MCF 10A (cell line): ENCODE data around the gene KCTD18. TPM values are rescaled to one million over a fixed set of nuclear protein-coding genes. Genes with fewer than 3 reads are reported as not detected.

Source experiments
- Bru-seq: library from RNA; stranded (reverse); fragments of 400-500 nt; gene quantifications from one replicate; lab custom pipeline; 2021; lab: Mats Ljungman, UMichigan
- BruChase-seq, 2 experiments: library from RNA; stranded (reverse); fragments of 400-500 nt; gene quantifications; one replicate each; lab custom pipeline; 2021; lab: Mats Ljungman, UMichigan
- BruUV-seq: library from RNA; stranded (reverse); fragments of 400-500 nt; replicated peaks from 2 replicates; lab custom pipeline; 2021; lab: Mats Ljungman, UMichigan
- CTCF ChIA-PET: fragments of 300-600 bp; sonication (Branson Sonifier 250); formaldehyde crosslinking; extraction: SDS; loops from one replicate; lab custom pipeline; 2021; ENCODE audit warnings: antibody characterized with exemption, inconsistent platforms; lab: Yijun Ruan, JAX
- POLR2A ChIA-PET: fragments of 300-600, 350-650 bp; sonication (Branson Sonifier 250); formaldehyde crosslinking; extraction: SDS; loops from one replicate; lab custom pipeline; 2020; ENCODE audit warnings: antibody characterized with exemption, inconsistent platforms; lab: Yijun Ruan, JAX
- DNase-seq: peaks from one replicate; pipeline ENCODE4 v3.0.0-alpha.2; 2018; ENCODE audit not compliant: unreplicated experiment
- H3K27ac Mint-ChIP-seq: one replicate; pipeline ENCODE4 v1.8.0; 2022; ENCODE audit warnings: mild to moderate bottlenecking, low read depth, mixed read lengths; ENCODE audit not compliant: unreplicated experiment
- H3K27me3 Mint-ChIP-seq: one replicate; pipeline ENCODE4 v1.8.0; 2022; ENCODE audit warnings: mixed read lengths; ENCODE audit not compliant: insufficient read depth, unreplicated experiment
- H3K36me3 Mint-ChIP-seq: one replicate; pipeline ENCODE4 v1.8.0; 2022; ENCODE audit warnings: mild to moderate bottlenecking, moderate library complexity, mixed read lengths; ENCODE audit not compliant: insufficient read depth, unreplicated experiment
- H3K4me1 Mint-ChIP-seq: one replicate; pipeline ENCODE4 v1.8.0; 2022; ENCODE audit warnings: mixed read lengths; ENCODE audit not compliant: insufficient read depth, unreplicated experiment
- H3K4me3 Mint-ChIP-seq: one replicate; pipeline ENCODE4 v1.8.0; 2022; ENCODE audit warnings: mild to moderate bottlenecking, moderate library complexity, mixed read lengths; ENCODE audit not compliant: unreplicated experiment
- H3K9me3 Mint-ChIP-seq: one replicate; pipeline ENCODE4 v1.8.0; 2022; ENCODE audit warnings: mixed read lengths; ENCODE audit not compliant: unreplicated experiment
- CTCF ChIP-seq: fragments of 200-600 bp; IDR thresholded peaks from one replicate; pipeline ENCODE4 v1.8.0; 2022; ENCODE audit warnings: antibody characterized with exemption, mild to moderate bottlenecking; ENCODE audit not compliant: unreplicated experiment
- intact Hi-C: fragments of 100-400 bp; cut with micrococcal nuclease; formaldehyde crosslinking; loops from 2 replicates; pipeline ENCODE4 v1.14.1; 2022
- long read RNA-seq: library from polyadenylated mRNA; stranded (forward); transcript quantifications from one replicate; pipeline ENCODE4 v2.0.0, GENCODE V29; 2022
- total RNA-seq: library from RNA; stranded (reverse); gene quantifications from 2 replicates; pipeline ENCODE4 v1.2.3, GENCODE V29; 2022

Gene KCTD18
- total RNA-seq (13.3 and 13.5 TPM in 2 replicates), Bru-seq, nascent RNA (percentile 83 among the genes with signal in this experiment), BruChase-seq, experiment 1, labeled RNA remaining after a 6-hour chase (percentile 75 among the genes with signal in this experiment), BruChase-seq, experiment 2, labeled RNA remaining after a 2-hour chase (percentile 84 among the genes with signal in this experiment)
- long read RNA-seq, transcript KCTD18-201 (7 exons, 2,940 nt) = minor isoform, 10 of 31 reads
- long read RNA-seq, transcript KCTD18-202 (7 exons, 2,556 nt) = major isoform, 11 of 31 reads
- long read RNA-seq, partial matches to known transcripts = 3 of 31 reads
- long read RNA-seq, other reads (novel, unspliced or antisense) = 7 of 31 reads

GRCh38 chr2:200509612-200510433 lies at the start of gene KCTD18:
Gene KCTD18 (minus strand): TSS chr2:200510068. CDS start chr2:200507016, 3,052 bp downstream.
- intact Hi-C loops = no loop called here
- POLR2A ChIA-PET = interaction anchor here (0.5 to 2.1 kb wide), 11 partner anchors 10 to 641 kb away, joined by 3 to 21 read pairs (median 3); partner anchors contain the start of gene SGO2
- Mint-ChIP-seq H3K9me3 (no peaks in the 10 kb centered on the region), H3K27me3 (no peaks in the 10 kb centered on the region), H3K4me1 (peaks cover 9% of the 10 kb centered on the region), H3K27ac (peak within 1 kb of the TSS; percentile 76), H3K36me3 (peaks cover 7% of the 10 kb centered on the region), H3K4me3 (peak within 1 kb of the TSS; percentile 82)
- TF ChIP-seq CTCF = peak; percentile 75
- DNase-seq = peak; percentile 80
- no TSS peak for BruUV-seq
- CTCF ChIA-PET = interaction anchor here (0.6 to 4.2 kb wide), 14 partner anchors 8 to 538 kb away, joined by 3 to 27 read pairs (median 6); partner anchors contain the start of gene SGO2

- Mint-ChIP-seq H3K4me1 (no peaks in the 10 kb centered on the region), H3K9me3 (no peaks in the 10 kb centered on the region), H3K36me3 (peaks cover 21% of the 10 kb centered on the region), H3K4me3 (no peak overlapping the region), H3K27me3 (no peaks in the 10 kb centered on the region), H3K27ac (no peak overlapping the region)
- ChIA-PET POLR2A (no interaction called here), CTCF (no interaction called here)
- no peak for TF ChIP-seq CTCF
- intact Hi-C loops = no loop called here
- no peak for DNase-seq
- BruUV-seq = no TSS peak
Measured at GRCh38 chr2:200540793-200541192, 30.9 kb upstream of the KCTD18 start.

GRCh38 chr2:200538139-200538538 lies 28.3 kb upstream of the KCTD18 start:
- intact Hi-C loops = no loop called here
- no peak for DNase-seq
- H3K27me3 Mint-ChIP-seq = no peaks in the 10 kb centered on the region
- no peaks in the 10 kb centered on the region for H3K4me1 Mint-ChIP-seq
- ChIA-PET CTCF (no interaction called here), POLR2A (no interaction called here)
- no peak overlapping the region for H3K4me3 Mint-ChIP-seq
- H3K9me3 Mint-ChIP-seq = no peaks in the 10 kb centered on the region
- BruUV-seq = no TSS peak
- H3K36me3 Mint-ChIP-seq = peaks cover 10% of the 10 kb centered on the region
- TF ChIP-seq CTCF = no peak
- no peak overlapping the region for H3K27ac Mint-ChIP-seq

GRCh38 chr2:200534572-200534971 lies 24.7 kb upstream of the KCTD18 start:
- intact Hi-C loops = no loop called here
- H3K27ac Mint-ChIP-seq = no peak overlapping the region
- ChIA-PET POLR2A (interaction anchor here (0.6 to 3.5 kb wide), 4 partner anchors 8 to 93 kb away, joined by 3 to 23 read pairs (median 4); partner anchors contain the start of genes KCTD18 and SGO2), CTCF (interaction anchor here (0.6 to 1.6 kb wide), 4 partner anchors 11 to 532 kb away, joined by 3 to 6 read pairs (median 4); no protein-coding TSS in a partner anchor)
- DNase-seq = no peak
- TF ChIP-seq CTCF = no peak
- H3K9me3 Mint-ChIP-seq = no peaks in the 10 kb centered on the region
- no peaks in the 10 kb centered on the region for H3K4me1 Mint-ChIP-seq
- no TSS peak for BruUV-seq
- H3K36me3 Mint-ChIP-seq = peaks cover 2% of the 10 kb centered on the region
- H3K27me3 Mint-ChIP-seq = no peaks in the 10 kb centered on the region
- no peak overlapping the region for H3K4me3 Mint-ChIP-seq
